ENCODE data around the gene ZNF221. TPM values are rescaled to one million over a fixed set of nuclear protein-coding genes. Genes with fewer than 3 reads are reported as not detected.

The ZNF221 gene
- total and polyA plus RNA-seq, 9 of the 15 experiments (the other 6 are each of a cell fraction or from before 2014, with no cell fraction given), result 0.32 to 1.4 (median 0.45) TPM

DNA sequence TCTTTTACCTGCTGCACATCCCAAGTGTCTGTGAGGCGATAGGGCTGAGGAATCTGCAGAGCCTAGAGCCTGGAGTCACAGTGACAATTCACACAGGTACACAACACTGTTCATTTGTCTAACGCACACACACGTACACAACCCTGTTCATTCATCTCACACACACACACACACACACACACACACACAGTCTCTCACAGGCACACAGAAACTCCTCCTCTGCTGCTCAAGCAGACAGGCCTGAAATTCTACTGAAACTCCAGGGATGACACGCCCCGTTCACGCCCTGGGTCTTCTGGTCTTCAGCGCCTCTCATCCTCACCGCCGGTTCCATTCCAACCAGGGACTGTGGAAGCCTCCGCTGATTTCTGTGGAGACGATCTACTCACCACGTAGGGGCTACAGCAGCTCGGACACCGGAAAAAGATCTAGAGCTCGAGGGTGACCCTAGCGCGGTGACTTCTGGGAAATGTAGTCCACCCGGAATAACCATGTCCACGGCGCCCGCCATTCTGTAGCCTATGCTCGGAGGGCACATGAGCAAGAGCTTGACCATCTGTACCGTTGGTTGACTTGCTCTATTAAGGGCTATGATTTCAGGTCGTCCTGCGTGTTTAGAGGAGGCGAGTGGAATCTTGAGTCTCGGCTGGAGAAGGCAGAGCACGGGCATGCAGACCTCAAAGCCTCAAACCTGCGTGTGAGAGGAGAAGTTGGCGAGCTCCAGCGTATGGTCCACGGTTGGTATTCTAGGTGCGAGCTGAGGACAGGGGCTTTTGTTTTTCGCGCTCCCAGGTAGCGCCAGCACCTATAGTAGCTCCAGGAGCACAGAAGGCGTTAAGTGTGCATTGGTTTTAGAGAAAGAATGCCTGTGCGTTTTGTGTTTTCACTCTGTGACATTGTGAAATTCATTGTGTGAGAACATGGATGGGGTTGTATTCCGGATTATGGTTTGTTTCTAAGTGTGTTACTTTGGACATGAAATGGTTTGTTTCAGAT, 49.3 kb upstream of the ZNF221 start (continued):
- TF ChIP-seq, protein P1, sequence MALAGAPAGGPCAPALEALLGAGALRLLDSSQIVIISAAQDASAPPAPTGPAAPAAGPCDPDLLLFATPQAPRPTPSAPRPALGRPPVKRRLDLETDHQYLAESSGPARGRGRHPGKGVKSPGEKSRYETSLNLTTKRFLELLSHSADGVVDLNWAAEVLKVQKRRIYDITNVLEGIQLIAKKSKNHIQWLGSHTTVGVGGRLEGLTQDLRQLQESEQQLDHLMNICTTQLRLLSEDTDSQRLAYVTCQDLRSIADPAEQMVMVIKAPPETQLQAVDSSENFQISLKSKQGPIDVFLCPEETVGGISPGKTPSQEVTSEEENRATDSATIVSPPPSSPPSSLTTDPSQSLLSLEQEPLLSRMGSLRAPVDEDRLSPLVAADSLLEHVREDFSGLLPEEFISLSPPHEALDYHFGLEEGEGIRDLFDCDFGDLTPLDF (CRISPR knock-in tag; IDR thresholded peaks at IDR 0.05), result 0 out of 2 replicates have a peak, but pooled peaks have one; percentile 41
- TF ChIP-seq SMARCC2 (IDR thresholded peaks at IDR 0.05; ENCODE audit: low read depth) (no peak), ZNF436 (CRISPR knock-in tag; IDR thresholded peaks at IDR 0.05) (no peak), SRSF9 (IDR thresholded peaks at IDR 0.05; ENCODE audit: borderline replicate concordance, low read depth, low read length) (no peak)
- TF ChIP-seq, protein P2, sequence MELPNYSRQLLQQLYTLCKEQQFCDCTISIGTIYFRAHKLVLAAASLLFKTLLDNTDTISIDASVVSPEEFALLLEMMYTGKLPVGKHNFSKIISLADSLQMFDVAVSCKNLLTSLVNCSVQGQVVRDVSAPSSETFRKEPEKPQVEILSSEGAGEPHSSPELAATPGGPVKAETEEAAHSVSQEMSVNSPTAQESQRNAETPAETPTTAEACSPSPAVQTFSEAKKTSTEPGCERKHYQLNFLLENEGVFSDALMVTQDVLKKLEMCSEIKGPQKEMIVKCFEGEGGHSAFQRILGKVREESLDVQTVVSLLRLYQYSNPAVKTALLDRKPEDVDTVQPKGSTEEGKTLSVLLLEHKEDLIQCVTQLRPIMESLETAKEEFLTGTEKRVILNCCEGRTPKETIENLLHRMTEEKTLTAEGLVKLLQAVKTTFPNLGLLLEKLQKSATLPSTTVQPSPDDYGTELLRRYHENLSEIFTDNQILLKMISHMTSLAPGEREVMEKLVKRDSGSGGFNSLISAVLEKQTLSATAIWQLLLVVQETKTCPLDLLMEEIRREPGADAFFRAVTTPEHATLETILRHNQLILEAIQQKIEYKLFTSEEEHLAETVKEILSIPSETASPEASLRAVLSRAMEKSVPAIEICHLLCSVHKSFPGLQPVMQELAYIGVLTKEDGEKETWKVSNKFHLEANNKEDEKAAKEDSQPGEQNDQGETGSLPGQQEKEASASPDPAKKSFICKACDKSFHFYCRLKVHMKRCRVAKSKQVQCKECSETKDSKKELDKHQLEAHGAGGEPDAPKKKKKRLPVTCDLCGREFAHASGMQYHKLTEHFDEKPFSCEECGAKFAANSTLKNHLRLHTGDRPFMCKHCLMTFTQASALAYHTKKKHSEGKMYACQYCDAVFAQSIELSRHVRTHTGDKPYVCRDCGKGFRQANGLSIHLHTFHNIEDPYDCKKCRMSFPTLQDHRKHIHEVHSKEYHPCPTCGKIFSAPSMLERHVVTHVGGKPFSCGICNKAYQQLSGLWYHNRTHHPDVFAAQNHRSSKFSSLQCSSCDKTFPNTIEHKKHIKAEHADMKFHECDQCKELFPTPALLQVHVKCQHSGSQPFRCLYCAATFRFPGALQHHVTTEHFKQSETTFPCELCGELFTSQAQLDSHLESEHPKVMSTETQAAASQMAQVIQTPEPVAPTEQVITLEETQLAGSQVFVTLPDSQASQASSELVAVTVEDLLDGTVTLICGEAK (IDR thresholded peaks at IDR 0.05), result peak; percentile 87
- TF ChIP-seq, protein P2 (CRISPR knock-in tag; IDR thresholded peaks at IDR 0.05), result no peak
